SK-N-SH (cell line): ENCODE data around the gene FOCAD. TPM values are rescaled to one million over a fixed set of nuclear protein-coding genes. Genes with fewer than 3 reads are reported as not detected.

Source experiments
- CTCF ChIA-PET: fragments of 300-600, 350-600 bp; formaldehyde crosslinking; extraction: SDS; loops from one replicate; lab custom pipeline; 2021; lab: Yijun Ruan, JAX
- POLR2A ChIA-PET: fragments of 350-600 bp; sonication (Branson Sonifier 250); formaldehyde crosslinking; extraction: SDS; loops from one replicate; lab custom pipeline; 2020; ENCODE audit warnings: antibody characterized with exemption, inconsistent platforms; lab: Yijun Ruan, JAX
- DNase-seq: peaks from one replicate; pipeline ENCODE4 v3.0.0; 2012
- H2AFZ ChIP-seq: fragments of 200-600 bp; sonication (generic); 2 replicates; pipeline ENCODE4 v1.8.1; 2016; ENCODE audit warnings: antibody characterized with exemption, mild to moderate bottlenecking, low read depth
- H3F3A ChIP-seq: fragments of 200-600 bp; sonication (generic); replicated peaks from 2 replicates; pipeline ENCODE3; 2016; ENCODE audit warnings: antibody characterized with exemption, mild to moderate bottlenecking; ENCODE audit not compliant: insufficient read depth
- H3K27ac ChIP-seq, 2 experiments: fragments of 200-500 bp in 1 of 2; fragments of 200-600 bp in 1 of 2; sonication (Bioruptor generic) in 1 of 2; sonication (generic), shearing (Covaris generic) in 1 of 2; 2 replicates each; pipeline versions ENCODE4 v1.5.1 to v1.6.1; 2014 to 2016; ENCODE audit warnings: low read depth in 2 of 2, inconsistent platforms in 1 of 2, low read length in 1 of 2, mild to moderate bottlenecking in 1 of 2, mixed read lengths in 1 of 2
- H3K27me3 ChIP-seq: fragments of 200-600 bp; sonication (generic), shearing (Covaris generic); 2 replicates; pipeline ENCODE4 v1.6.1; 2016; ENCODE audit warnings: mixed run types; ENCODE audit not compliant: insufficient read depth
- H3K36me3 ChIP-seq, 2 experiments: fragments of 200-500 bp in 1 of 2; fragments of 200-600 bp in 1 of 2; sonication (Bioruptor generic) in 1 of 2; sonication (generic) in 1 of 2; replicated peaks in 1 of 2; 2 replicates each; pipeline versions ENCODE3 to v1.5.1; 2014 to 2016; ENCODE audit warnings: low read length in 1 of 2, mild to moderate bottlenecking in 1 of 2; ENCODE audit not compliant: insufficient read depth in 2 of 2, control insufficient read depth in 1 of 2
- H3K4me1 ChIP-seq, 2 experiments: fragments of 200-500 bp in 1 of 2; fragments of 200-600 bp in 1 of 2; sonication (Bioruptor generic) in 1 of 2; sonication (generic), shearing (Covaris generic) in 1 of 2; 2 replicates each; pipeline versions ENCODE4 v1.5.1 to v1.6.1; 2014 to 2016; ENCODE audit warnings: low read depth in 1 of 2, low read length in 1 of 2, mixed run types in 1 of 2; ENCODE audit not compliant: insufficient read depth in 2 of 2, control insufficient read depth in 1 of 2
- H3K4me2 ChIP-seq: fragments of 200-600 bp; sonication (generic), shearing (Covaris generic); 2 replicates; pipeline ENCODE4 v1.6.1; 2017; ENCODE audit warnings: mixed run types
- H3K4me3 ChIP-seq, 2 experiments: fragments of 200-500 bp in 1 of 2; fragments of 200-600 bp in 1 of 2; sonication (Bioruptor generic) in 1 of 2; sonication (generic), shearing (Covaris generic) in 1 of 2; 2 replicates each; pipeline versions ENCODE4 v1.5.1 to v1.8.1; 2014 to 2016; ENCODE audit warnings: low read depth in 2 of 2, inconsistent platforms in 1 of 2, low read length in 1 of 2, mild to moderate bottlenecking in 1 of 2, mixed read lengths in 1 of 2, moderate library complexity in 1 of 2
- H3K79me2 ChIP-seq: fragments of 200-600 bp; sonication (generic); 2 replicates; pipeline ENCODE4 v1.8.1; 2017; ENCODE audit warnings: mild to moderate bottlenecking; ENCODE audit not compliant: insufficient read depth
- H3K9ac ChIP-seq: fragments of 200-600 bp; sonication (generic); 2 replicates; pipeline ENCODE4 v1.6.1; 2017; ENCODE audit warnings: mixed run types
- H3K9me2 ChIP-seq: fragments of 200-600 bp; sonication (generic); 2 replicates; pipeline ENCODE4 v1.6.1; 2017; ENCODE audit warnings: mixed run types
- H3K9me3 ChIP-seq: fragments of 200-600 bp; sonication (generic); 2 replicates; pipeline ENCODE4 v1.6.1; 2017; ENCODE audit warnings: mixed run types, mild to moderate bottlenecking, moderate library complexity
- H4K20me1 ChIP-seq: fragments of 200-600 bp; sonication (generic); 2 replicates; pipeline ENCODE4 v1.6.1; 2017; ENCODE audit warnings: mild to moderate bottlenecking, mixed run types; ENCODE audit not compliant: insufficient read depth
- FOSL2 ChIP-seq: IDR thresholded peaks from 2 replicates; pipeline ENCODE4 v1.4.0; 2012; ENCODE audit warnings: low read depth, mild to moderate bottlenecking, moderate library complexity, borderline replicate concordance
- JUND ChIP-seq: IDR thresholded peaks from 2 replicates; pipeline ENCODE4 v1.4.0; 2012
- MAX ChIP-seq: IDR thresholded peaks from 2 replicates; pipeline ENCODE4 v1.4.0; 2012; ENCODE audit warnings: low read depth
- RAD21 ChIP-seq: IDR thresholded peaks from 2 replicates; pipeline ENCODE4 v1.6.1; 2012; ENCODE audit warnings: mild to moderate bottlenecking, low read length
- REST ChIP-seq: IDR thresholded peaks from 2 replicates; pipeline ENCODE4 v1.6.1; 2012; ENCODE audit warnings: mild to moderate bottlenecking, low read depth, low read length, moderate library complexity
- USF1 ChIP-seq: IDR thresholded peaks from 2 replicates; pipeline ENCODE4 v1.4.0; 2012; ENCODE audit warnings: low read depth, borderline replicate concordance
- WGBS: methylation state at CpG from one replicate; pipeline ENCODE4 v1.1.6; 2017; ENCODE audit warnings: low lambda C conversion rate; 5-methylcytosine and 5-hydroxymethylcytosine counted together
- polyA plus RNA-seq, 3 experiments: library from polyadenylated mRNA; depleted of rRNA; stranded (reverse); fragments of >200 nt; gene quantifications; 2 replicates each; pipeline ENCODE4 v1.2.3, GENCODE V29; 2012

FOCAD gene
- polyA plus RNA-seq, 1 of the 3 experiments (the other 2 are of a cell fraction), result 15.8 TPM

GRCh38 chr9:21016701-21017491 lies 332.8 kb downstream of the FOCAD start:
- Histone ChIP-seq H3K4me1 (peaks cover 0 to 6% of the 10 kb centered on the region in 2 experiments; a peak in 2 of 4 replicates), H3K27ac (peak overlapping the region in 1 of 2 experiments; percentile 33; a peak in 1 of 4 replicates), H3K27me3 (no peaks in the 10 kb centered on the region), H3K4me3 (no peak overlapping the region), H3K9me3 (no peaks in the 10 kb centered on the region), H3K36me3 (no peaks in the 10 kb centered on the region), H3K4me2 (no peak overlapping the region), H3K9ac (no peak overlapping the region), H3K79me2 (no peaks in the 10 kb centered on the region), H2AFZ (no peak overlapping the region), H3F3A (no peaks in the 10 kb centered on the region), H3K9me2 (no peaks in the 10 kb centered on the region), H4K20me1 (no peaks in the 10 kb centered on the region)
- WGBS, result 43% methylated on average over 2 of the region's 2 CpGs
- ChIA-PET CTCF (no interaction called here), POLR2A (no interaction called here)
- DNase-seq, result no peak
- TF ChIP-seq REST (no peak), USF1 (peak; percentile 57; the same call in 1 of the 2 replicates), RAD21 (no peak), FOSL2 (peak; percentile 32; the same call in 1 of the 2 replicates), MAX (0 out of 2 replicates have a peak, but pooled peaks have one; percentile 28)

GRCh38 chr9:21018177-21018576 lies 334.1 kb downstream of the FOCAD start:
- H3K36me3 ChIP-seq, result no peaks in the 10 kb centered on the region
- no peaks in the 10 kb centered on the region for H3K9me2 ChIP-seq
- no peak overlapping the region for H3K27ac ChIP-seq
- TF ChIP-seq JUND, result no peak
- no peak overlapping the region for H3K4me2 ChIP-seq
- ChIA-PET CTCF (no interaction called here), POLR2A (no interaction called here)
- H3K79me2 ChIP-seq, result no peaks in the 10 kb centered on the region
- no peak overlapping the region for H2AFZ ChIP-seq
- no peak overlapping the region for H3K4me3 ChIP-seq
- 98% methylated on average over 2 of the region's 2 CpGs for WGBS
- H3K27me3 ChIP-seq, result no peaks in the 10 kb centered on the region
- no peaks in the 10 kb centered on the region for H3F3A ChIP-seq
- peaks cover 0 to 6% of the 10 kb centered on the region in 2 experiments; a peak in 2 of 4 replicates for H3K4me1 ChIP-seq
- DNase-seq, result no peak
- no peaks in the 10 kb centered on the region for H4K20me1 ChIP-seq
- no peaks in the 10 kb centered on the region for H3K9me3 ChIP-seq
- no peak overlapping the region for H3K9ac ChIP-seq
